ENCODE measurements around the gene UBE2C. TPM values are rescaled to one million over a fixed set of nuclear protein-coding genes. Genes with fewer than 3 reads are reported as not detected.

The UBE2C gene
- total RNA-seq, 1 experiment from 2014 or later: 205 TPM

DNA sequence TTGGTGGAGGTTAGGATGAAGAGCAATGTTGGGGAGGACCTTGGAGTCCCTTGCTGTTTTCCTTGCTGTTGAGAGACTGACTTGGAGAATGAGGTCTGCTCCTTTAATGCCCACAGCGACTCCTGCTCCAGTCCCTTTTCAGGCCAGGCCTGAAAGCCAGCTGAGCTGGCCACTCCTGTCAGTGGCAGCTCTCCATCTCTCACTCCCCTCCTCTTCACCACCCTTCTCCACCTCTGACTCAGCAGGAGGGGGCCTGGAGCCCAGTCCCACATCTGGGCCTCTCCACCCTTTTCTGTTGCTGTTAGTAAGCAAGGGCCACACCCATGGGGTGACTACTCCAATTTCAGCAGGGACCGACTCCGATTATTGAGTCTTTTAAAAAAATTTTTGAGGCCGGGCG lies 23.4 kb downstream of the UBE2C start:
- intact Hi-C loops (cut with micrococcal nuclease): loop anchor here (10.0 kb wide), 1 partner anchor 99 kb away; the partner anchor contains the start of gene PCIF1
- peak overlapping the region; percentile 90 for H3K4me2 ChIP-seq (ENCODE audit: low read length)
- H3K79me2 ChIP-seq (ENCODE audit: insufficient read depth, low read length): no peaks in the 10 kb centered on the region
- H3K4me1 ChIP-seq (ENCODE audit: control insufficient read depth in 1 of 2, insufficient read depth in 2 of 2, low read length in 2 of 2): peaks cover 26 to 35% of the 10 kb centered on the region in 2 experiments
- no peaks in the 10 kb centered on the region for H3K36me3 ChIP-seq (ENCODE audit: control insufficient read depth in 1 of 2, insufficient read depth in 2 of 2, low read length in 2 of 2)
- H3K4me3 ChIP-seq (replicated peaks in 1 of 2; ENCODE audit: low read depth in 1 of 2, low read length in 2 of 2): no peak overlapping the region
- ChIA-PET POLR2A (no interaction called here), RAD21 (ENCODE audit: low non-redundant PET in 1 of 2, low total read pairs in 2 of 2, uncharacterized antibody in 2 of 2, unreplicated experiment in 2 of 2) (no interaction called here), CTCF (no interaction called here)
- TF ChIP-seq ELF1 (IDR thresholded peaks at IDR 0.05; ENCODE audit: borderline replicate concordance, low read depth) (no peak), SP1 (IDR thresholded peaks at IDR 0.05; ENCODE audit: low read depth) (peak; percentile 33; the same call in 1 of the 2 replicates)
- H3K9ac ChIP-seq (ENCODE audit: low read length): no peak overlapping the region; the same call in 1 of the 2 replicates
- H3K9me2 ChIP-seq (ENCODE audit: insufficient read depth): no peaks in the 10 kb centered on the region
- peak; percentile 12; the same call in 1 of the 2 replicates for ATAC-seq
- H3K27me3 ChIP-seq (ENCODE audit: insufficient read depth, low read length): no peaks in the 10 kb centered on the region
- no peaks in the 10 kb centered on the region for H4K20me1 ChIP-seq (ENCODE audit: insufficient read depth)
- no TSS peak for BruUV-seq (replicated peaks)
- DNase-seq (ENCODE audit: low read depth, low spot score): no peak
- no peak overlapping the region for H3K27ac ChIP-seq (ENCODE audit: low read depth, low read length)
- H3K9me3 ChIP-seq (ENCODE audit: control insufficient read depth in 1 of 2, insufficient read depth in 1 of 2, low read depth in 1 of 2, low read length in 2 of 2): no peaks in the 10 kb centered on the region
- no peak overlapping the region for H2AFZ ChIP-seq (ENCODE audit: low read depth, low read length, poor library complexity, severe bottlenecking)

DNA sequence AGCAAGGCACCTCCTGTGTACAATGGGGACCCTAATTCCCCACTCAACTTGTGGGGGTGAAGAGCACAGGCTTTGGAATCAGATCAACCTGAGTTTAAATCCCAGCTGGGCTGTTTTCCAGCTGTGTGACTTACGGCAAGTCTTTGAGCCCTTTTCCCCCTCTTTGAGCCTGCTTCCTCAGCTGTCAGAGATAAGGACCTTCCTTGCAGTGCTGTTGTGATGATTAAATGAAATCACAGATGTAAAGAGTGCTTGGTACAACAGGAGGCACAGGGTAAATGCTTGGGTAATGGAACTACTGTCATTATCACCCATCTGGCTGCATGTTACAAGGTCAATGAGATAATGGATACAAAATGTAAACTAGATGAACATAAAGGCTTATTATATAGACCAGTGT lies 24.4 kb downstream of the UBE2C start:
- Histone ChIP-seq H3K79me2 (ENCODE audit: insufficient read depth, low read length) (no peaks in the 10 kb centered on the region), H3K36me3 (ENCODE audit: control insufficient read depth in 1 of 2, insufficient read depth in 2 of 2, low read length in 2 of 2) (no peaks in the 10 kb centered on the region), H3K4me2 (ENCODE audit: low read length) (no peak overlapping the region), H3K4me3 (replicated peaks in 1 of 2; ENCODE audit: low read depth in 1 of 2, low read length in 2 of 2) (no peak overlapping the region), H3K27me3 (ENCODE audit: insufficient read depth, low read length) (no peaks in the 10 kb centered on the region), H3K4me1 (ENCODE audit: control insufficient read depth in 1 of 2, insufficient read depth in 2 of 2, low read length in 2 of 2) (peaks cover 26 to 35% of the 10 kb centered on the region in 2 experiments), H3K9me2 (ENCODE audit: insufficient read depth) (no peaks in the 10 kb centered on the region), H3K9ac (ENCODE audit: low read length) (no peak overlapping the region), H4K20me1 (ENCODE audit: insufficient read depth) (no peaks in the 10 kb centered on the region), H3K9me3 (ENCODE audit: control insufficient read depth in 1 of 2, insufficient read depth in 1 of 2, low read depth in 1 of 2, low read length in 2 of 2) (no peaks in the 10 kb centered on the region), H3K27ac (ENCODE audit: low read depth, low read length) (no peak overlapping the region), H2AFZ (ENCODE audit: low read depth, low read length, poor library complexity, severe bottlenecking) (no peak overlapping the region)
- ChIA-PET POLR2A (no interaction called here), RAD21 (ENCODE audit: low non-redundant PET in 1 of 2, low total read pairs in 2 of 2, uncharacterized antibody in 2 of 2, unreplicated experiment in 2 of 2) (no interaction called here), CTCF (no interaction called here)
- intact Hi-C loops (cut with micrococcal nuclease): loop anchor here (10.0 kb wide), 1 partner anchor 98 kb away; the partner anchor contains the start of gene PCIF1
- DNase-seq (ENCODE audit: low read depth, low spot score) (no peak), ATAC-seq (no peak)
- BruUV-seq (replicated peaks): TSS peak; percentile 10
- TF ChIP-seq, protein P1, sequence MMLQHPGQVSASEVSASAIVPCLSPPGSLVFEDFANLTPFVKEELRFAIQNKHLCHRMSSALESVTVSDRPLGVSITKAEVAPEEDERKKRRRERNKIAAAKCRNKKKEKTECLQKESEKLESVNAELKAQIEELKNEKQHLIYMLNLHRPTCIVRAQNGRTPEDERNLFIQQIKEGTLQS (IDR thresholded peaks at IDR 0.05): no peak
- TF ChIP-seq, protein P2, sequence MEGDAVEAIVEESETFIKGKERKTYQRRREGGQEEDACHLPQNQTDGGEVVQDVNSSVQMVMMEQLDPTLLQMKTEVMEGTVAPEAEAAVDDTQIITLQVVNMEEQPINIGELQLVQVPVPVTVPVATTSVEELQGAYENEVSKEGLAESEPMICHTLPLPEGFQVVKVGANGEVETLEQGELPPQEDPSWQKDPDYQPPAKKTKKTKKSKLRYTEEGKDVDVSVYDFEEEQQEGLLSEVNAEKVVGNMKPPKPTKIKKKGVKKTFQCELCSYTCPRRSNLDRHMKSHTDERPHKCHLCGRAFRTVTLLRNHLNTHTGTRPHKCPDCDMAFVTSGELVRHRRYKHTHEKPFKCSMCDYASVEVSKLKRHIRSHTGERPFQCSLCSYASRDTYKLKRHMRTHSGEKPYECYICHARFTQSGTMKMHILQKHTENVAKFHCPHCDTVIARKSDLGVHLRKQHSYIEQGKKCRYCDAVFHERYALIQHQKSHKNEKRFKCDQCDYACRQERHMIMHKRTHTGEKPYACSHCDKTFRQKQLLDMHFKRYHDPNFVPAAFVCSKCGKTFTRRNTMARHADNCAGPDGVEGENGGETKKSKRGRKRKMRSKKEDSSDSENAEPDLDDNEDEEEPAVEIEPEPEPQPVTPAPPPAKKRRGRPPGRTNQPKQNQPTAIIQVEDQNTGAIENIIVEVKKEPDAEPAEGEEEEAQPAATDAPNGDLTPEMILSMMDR (IDR thresholded peaks at IDR 0.05 in 2 of 3, conservative IDR thresholded peaks at IDR 0.05 in 1 of 3; ENCODE audit: borderline replicate concordance in 1 of 3, insufficient read depth in 1 of 3, low read depth in 2 of 3, low read length in 2 of 3): no peak
- TF ChIP-seq SP1 (IDR thresholded peaks at IDR 0.05; ENCODE audit: low read depth) (no peak), JUND (IDR thresholded peaks at IDR 0.05) (no peak), ZFX (IDR thresholded peaks at IDR 0.05) (no peak), EGR1 (IDR thresholded peaks at IDR 0.05; ENCODE audit: low read depth) (no peak), CBX3 (IDR thresholded peaks at IDR 0.05; ENCODE audit: low read depth) (no peak), EZH2phosphoT487 (IDR thresholded peaks at IDR 0.05; ENCODE audit: borderline replicate concordance) (no peak), SRF (IDR thresholded peaks at IDR 0.05; ENCODE audit: low read depth) (no peak)
- TF ChIP-seq, protein P3, sequence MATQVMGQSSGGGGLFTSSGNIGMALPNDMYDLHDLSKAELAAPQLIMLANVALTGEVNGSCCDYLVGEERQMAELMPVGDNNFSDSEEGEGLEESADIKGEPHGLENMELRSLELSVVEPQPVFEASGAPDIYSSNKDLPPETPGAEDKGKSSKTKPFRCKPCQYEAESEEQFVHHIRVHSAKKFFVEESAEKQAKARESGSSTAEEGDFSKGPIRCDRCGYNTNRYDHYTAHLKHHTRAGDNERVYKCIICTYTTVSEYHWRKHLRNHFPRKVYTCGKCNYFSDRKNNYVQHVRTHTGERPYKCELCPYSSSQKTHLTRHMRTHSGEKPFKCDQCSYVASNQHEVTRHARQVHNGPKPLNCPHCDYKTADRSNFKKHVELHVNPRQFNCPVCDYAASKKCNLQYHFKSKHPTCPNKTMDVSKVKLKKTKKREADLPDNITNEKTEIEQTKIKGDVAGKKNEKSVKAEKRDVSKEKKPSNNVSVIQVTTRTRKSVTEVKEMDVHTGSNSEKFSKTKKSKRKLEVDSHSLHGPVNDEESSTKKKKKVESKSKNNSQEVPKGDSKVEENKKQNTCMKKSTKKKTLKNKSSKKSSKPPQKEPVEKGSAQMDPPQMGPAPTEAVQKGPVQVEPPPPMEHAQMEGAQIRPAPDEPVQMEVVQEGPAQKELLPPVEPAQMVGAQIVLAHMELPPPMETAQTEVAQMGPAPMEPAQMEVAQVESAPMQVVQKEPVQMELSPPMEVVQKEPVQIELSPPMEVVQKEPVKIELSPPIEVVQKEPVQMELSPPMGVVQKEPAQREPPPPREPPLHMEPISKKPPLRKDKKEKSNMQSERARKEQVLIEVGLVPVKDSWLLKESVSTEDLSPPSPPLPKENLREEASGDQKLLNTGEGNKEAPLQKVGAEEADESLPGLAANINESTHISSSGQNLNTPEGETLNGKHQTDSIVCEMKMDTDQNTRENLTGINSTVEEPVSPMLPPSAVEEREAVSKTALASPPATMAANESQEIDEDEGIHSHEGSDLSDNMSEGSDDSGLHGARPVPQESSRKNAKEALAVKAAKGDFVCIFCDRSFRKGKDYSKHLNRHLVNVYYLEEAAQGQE (IDR thresholded peaks at IDR 0.05; ENCODE audit: low read depth): no peak
- TF ChIP-seq, protein P4, sequence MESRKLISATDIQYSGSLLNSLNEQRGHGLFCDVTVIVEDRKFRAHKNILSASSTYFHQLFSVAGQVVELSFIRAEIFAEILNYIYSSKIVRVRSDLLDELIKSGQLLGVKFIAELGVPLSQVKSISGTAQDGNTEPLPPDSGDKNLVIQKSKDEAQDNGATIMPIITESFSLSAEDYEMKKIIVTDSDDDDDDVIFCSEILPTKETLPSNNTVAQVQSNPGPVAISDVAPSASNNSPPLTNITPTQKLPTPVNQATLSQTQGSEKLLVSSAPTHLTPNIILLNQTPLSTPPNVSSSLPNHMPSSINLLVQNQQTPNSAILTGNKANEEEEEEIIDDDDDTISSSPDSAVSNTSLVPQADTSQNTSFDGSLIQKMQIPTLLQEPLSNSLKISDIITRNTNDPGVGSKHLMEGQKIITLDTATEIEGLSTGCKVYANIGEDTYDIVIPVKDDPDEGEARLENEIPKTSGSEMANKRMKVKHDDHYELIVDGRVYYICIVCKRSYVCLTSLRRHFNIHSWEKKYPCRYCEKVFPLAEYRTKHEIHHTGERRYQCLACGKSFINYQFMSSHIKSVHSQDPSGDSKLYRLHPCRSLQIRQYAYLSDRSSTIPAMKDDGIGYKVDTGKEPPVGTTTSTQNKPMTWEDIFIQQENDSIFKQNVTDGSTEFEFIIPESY (IDR thresholded peaks at IDR 0.05; ENCODE audit: extremely low read depth, insufficient replicate concordance, low read length): no peak
- TF ChIP-seq, protein P5, sequence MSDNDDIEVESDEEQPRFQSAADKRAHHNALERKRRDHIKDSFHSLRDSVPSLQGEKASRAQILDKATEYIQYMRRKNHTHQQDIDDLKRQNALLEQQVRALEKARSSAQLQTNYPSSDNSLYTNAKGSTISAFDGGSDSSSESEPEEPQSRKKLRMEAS (IDR thresholded peaks at IDR 0.05): no peak

Data from HCT116 (cell line).